SHP77 (cell line): ENCODE measurements around the gene CTSD.

Source experiments
- DNase-seq, 2 experiments: peaks; one replicate each; lab custom pipeline; 2025; lab: John Stamatoyannopoulos, UW

Gene CTSD

GRCh38 chr11:1729692-1730011, 34.1 kb downstream of the CTSD start:
- DNase-seq: no peak

- no peak for DNase-seq
Observed at GRCh38 chr11:1728931-1729691, 34.6 kb downstream of the CTSD start.

- DNase-seq: no peak
Observed at GRCh38 chr11:1728301-1728700, 35.4 kb downstream of the CTSD start.

GRCh38 chr11:1727861-1728260, 35.9 kb downstream of the CTSD start:
- no peak for DNase-seq

GRCh38 chr11:1727096-1727690, 36.5 kb downstream of the CTSD start:
- DNase-seq: no peak

- no peak for DNase-seq
Observed at GRCh38 chr11:1719781-1720180, 43.9 kb downstream of the CTSD start.

- DNase-seq: no peak
Observed at GRCh38 chr11:1718326-1718725, 45.4 kb downstream of the CTSD start.

GRCh38 chr11:1717745-1718144, 46.0 kb downstream of the CTSD start:
- DNase-seq: no peak

- no peak for DNase-seq
Observed at GRCh38 chr11:1714908-1715885, 48.5 kb downstream of the CTSD start.

GRCh38 chr11:1708716-1709115, 55.0 kb downstream of the CTSD start:
- DNase-seq: no peak

GRCh38 chr11:1707751-1708150, 56.0 kb downstream of the CTSD start:
- DNase-seq: no peak

GRCh38 chr11:1706634-1707400, 56.9 kb downstream of the CTSD start:
- no peak for DNase-seq

- no peak for DNase-seq
Observed at GRCh38 chr11:1705126-1706052, 58.3 kb downstream of the CTSD start.

- DNase-seq: no peak
Observed at GRCh38 chr11:1703146-1703545, 60.6 kb downstream of the CTSD start.
